Glomerular endothelial cell (primary cell): Measurements from ENCODE around the gene GALNS. TPM values are rescaled to one million over a fixed set of nuclear protein-coding genes. Genes with fewer than 3 reads are reported as not detected.
"Not testable (repeated sequence)": the region's sequence is repeated elsewhere in the genome, so short reads cannot be mapped to it uniquely, and the experiment has no call there.

ENCODE experiments used
- DNase-seq: peaks from one replicate; pipeline ENCODE4 v3.0.0-alpha.2; 2011; ENCODE audit warnings: low read depth, low spot score; ENCODE audit errors: extremely low read depth
- total RNA-seq: library from RNA; depleted of rRNA; stranded (reverse); fragments of >200 nt; gene quantifications from 2 replicates; pipeline ENCODE4 v1.2.3, GENCODE V29; 2015

The GALNS gene
- total RNA-seq, 1 donor from 2014 or later, result 60.4 TPM

- no peak for DNase-seq
These were observed 67.2 kb downstream of the GALNS start for GRCh38 chr16:88789594-88789993.

GRCh38 chr16:88788749-88789148 lies 68.0 kb downstream of the GALNS start:
- DNase-seq, result not testable (repeated sequence)

- no peak for DNase-seq
These were observed 69.0 kb downstream of the GALNS start for GRCh38 chr16:88787579-88788314.

- DNase-seq, result no peak
These were observed 71.4 kb downstream of the GALNS start, which contains the start of gene PIEZO1 for GRCh38 chr16:88785106-88785924. TSS of gene PIEZO1 (minus strand) at chr16:88785220. CDS start at chr16:88784964, 256 bp downstream.

GRCh38 chr16:88784856-88785105 lies 72.0 kb downstream of the GALNS start:
- DNase-seq, result no peak

- no peak for DNase-seq
These were observed 72.5 kb downstream of the GALNS start for GRCh38 chr16:88784074-88784855.

- DNase-seq, result no peak
These were observed 73.2 kb downstream of the GALNS start for GRCh38 chr16:88783391-88784073.

- DNase-seq, result no peak
These were observed 74.0 kb downstream of the GALNS start for GRCh38 chr16:88782454-88783390.

- no peak for DNase-seq
These were observed 75.3 kb downstream of the GALNS start for GRCh38 chr16:88781140-88782077.

GRCh38 chr16:88780142-88781062 lies 76.3 kb downstream of the GALNS start:
- DNase-seq, result no peak

- DNase-seq, result no peak
These were observed 77.2 kb downstream of the GALNS start for GRCh38 chr16:88779406-88780141.

GRCh38 chr16:88778541-88779065 lies 78.1 kb downstream of the GALNS start:
- DNase-seq, result no peak

GRCh38 chr16:88778271-88778525 lies 78.5 kb downstream of the GALNS start:
- no peak for DNase-seq

- no peak for DNase-seq
These were observed 79.1 kb downstream of the GALNS start for GRCh38 chr16:88777471-88778270.

- DNase-seq, result no peak
These were observed 80.9 kb downstream of the GALNS start for GRCh38 chr16:88775825-88776224.
